Fibroblast of gingiva (primary cell): Measurements from ENCODE around the gene MIS18A.
"Not testable (repeated sequence)": the region's sequence is repeated elsewhere in the genome, so short reads cannot be mapped to it uniquely, and the experiment has no call there.

Experiments used
- DNase-seq: peaks from one replicate; pipeline ENCODE4 v3.0.0-alpha.2; 2011; ENCODE audit warnings: low read depth

MIS18A gene

DNA sequence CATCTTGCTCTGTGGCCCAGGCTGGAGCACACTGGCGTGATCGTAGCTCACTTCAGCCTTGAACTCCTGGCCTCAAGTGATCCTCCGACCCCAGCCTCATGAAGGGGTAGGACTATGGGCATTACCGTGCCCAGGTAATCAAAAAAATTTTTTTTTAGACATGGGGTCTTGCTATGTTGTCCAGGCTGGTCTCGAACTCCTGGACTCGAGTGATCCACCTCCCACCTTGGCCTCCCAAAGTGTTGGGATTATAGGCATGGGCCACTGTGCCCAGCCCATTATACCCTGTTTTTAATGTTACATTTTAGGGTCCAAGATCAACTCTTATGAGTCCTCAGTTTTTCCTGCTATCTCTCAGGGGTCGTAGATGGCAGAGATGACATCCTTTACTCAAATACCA is 26.1 kb upstream of the MIS18A start:
- no peak for DNase-seq

DNA sequence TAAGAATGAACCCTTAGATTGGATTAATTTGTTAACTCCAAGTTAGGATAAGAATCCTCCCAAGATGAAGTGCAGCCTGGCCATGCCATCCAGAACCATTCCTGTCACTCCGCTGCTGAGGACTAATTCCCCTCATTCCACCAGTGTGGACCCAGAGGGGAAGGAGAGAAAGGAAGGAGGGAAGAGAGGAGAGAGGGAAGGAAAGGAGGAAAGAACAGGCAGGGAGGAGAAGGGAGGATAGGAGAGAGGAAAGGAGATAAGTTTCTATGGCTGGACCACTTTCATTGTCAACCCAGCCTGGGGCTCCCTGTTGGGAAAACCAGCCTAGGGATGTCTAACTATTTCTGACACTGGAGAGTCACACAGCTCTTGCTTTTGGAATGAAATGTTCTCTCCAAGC is 24.5 kb upstream of the MIS18A start:
- DNase-seq, result no peak

DNA sequence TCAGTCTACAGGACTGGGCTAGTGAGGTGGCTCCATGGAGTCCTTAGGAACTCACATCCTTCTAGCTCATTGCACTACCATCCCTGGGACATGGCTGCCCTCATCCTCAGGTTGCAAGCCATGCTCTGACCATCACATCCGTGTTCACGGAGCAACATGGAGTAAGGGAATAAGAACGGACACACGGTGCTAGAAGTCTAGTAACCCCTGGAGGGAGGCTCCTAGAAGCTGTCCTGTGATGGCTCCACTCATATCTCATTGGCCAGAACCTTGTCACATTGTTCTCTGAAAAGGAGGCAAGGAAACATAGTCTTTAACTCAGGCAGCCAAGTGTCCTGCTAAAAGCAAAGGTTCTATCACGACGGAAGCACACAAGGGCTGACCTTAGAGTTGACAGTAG is 23.7 kb upstream of the MIS18A start:
- DNase-seq, result no peak

DNA sequence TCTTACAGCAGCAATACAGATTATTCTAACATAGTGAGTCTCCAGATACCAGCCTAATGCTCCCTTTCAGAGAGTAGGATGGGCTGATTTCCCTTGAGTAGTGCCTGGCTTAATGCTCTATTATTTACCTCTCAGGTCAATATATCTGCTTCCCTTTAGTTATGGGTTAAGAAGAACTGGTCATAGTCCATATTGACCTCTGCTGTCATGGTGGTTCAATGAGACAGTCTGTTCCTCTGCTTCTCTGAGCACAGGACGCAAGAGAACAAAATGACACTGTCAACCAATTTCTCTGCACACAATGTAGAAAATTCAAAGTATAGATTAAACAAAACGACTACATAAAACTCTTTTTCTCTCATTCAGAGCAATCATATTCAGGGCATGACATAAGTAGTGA is 22.7 kb upstream of the MIS18A start:
- no peak for DNase-seq

DNA sequence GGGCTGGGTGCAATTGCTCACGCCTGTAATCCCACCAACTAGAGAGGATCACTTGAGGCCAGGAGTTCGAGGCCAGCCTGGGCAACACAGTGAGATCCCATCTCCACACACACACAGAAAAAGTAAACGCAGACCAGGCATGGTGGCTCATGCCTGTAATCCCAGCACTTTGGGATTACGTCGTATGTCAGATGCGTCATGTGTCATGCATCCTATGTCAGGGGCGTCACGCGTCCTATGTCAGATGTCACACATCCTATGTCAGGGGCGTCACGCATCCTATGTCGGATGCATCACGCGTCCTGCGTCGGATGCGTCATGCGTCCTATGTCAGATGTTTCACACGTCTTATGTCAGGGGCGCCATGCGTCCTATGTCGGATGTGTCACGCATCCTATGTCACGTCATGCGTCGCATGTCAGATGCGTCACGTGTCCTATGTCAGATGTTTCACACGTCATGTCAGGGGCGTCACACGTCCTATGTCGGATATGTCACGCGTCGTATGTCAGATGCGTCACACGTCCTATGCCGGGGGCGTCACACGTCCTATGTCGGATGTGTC is 21.4 kb upstream of the MIS18A start:
- DNase-seq, result no peak

DNA sequence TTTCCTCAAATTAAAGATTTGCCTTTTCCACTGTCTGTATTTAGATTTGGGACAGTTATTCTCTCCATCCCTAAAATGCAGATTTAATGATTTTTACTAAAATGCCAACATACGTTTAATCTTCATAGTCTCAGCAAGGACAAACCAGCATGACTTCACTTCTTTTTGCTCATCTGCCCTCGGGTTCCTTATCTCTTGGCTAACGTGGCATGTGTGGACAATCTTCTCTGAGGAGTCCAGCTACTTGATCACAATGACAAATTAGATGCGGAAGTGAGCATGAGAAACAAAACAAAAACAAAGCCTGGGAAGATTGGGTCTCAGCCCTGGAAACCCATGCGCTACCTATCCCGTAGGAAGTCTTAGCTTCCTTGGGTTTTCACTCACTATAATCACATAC is 20.8 kb upstream of the MIS18A start:
- no peak for DNase-seq

DNA sequence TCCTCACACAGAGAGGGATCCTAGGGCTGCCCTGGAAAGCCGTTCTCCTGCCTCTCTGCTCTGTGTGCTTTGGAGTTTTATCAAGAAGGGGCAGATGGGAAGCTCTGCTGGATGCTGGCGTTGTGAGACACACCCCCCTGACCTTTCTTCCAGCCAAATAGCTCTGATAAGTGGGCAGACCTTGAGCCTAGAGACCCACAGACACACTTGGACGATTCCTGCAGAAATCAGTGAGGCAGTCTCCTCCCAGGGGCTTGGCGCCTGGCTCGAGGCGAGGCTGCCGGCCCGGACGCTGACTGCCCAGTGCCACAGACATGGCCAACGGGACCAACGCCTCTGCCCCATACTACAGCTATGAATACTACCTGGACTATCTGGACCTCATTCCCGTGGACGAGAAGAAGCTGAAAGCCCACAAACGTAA is 19.8 kb upstream of the MIS18A start, which contains the start of gene MRAP:
MRAP (plus strand) TSS at position 198 of the 424 bp plus-strand sequence; CDS start at position 315, 117 bp downstream.
- DNase-seq, result peak; percentile 27

DNA sequence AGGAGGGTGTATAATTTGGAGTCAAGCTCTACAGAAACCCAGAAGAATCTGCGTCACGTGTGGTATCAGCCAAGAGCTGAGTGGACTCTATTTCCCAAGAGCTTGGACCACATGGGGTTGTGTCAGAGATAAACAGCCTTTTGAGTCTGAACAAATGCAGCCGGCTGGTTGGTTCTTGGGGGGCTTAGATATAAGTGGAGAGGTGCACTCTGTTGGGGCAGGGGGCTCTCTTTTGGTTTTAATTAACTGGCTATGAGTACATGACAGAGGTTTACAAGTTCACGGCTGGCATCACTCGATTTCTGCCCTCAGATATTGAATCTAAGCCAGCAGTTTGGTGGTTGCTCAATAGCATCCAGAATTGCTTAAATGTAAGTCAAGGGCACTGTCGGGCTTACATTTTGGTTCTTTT is 19.3 kb upstream of the MIS18A start:
- peak; percentile 84 for DNase-seq

DNA sequence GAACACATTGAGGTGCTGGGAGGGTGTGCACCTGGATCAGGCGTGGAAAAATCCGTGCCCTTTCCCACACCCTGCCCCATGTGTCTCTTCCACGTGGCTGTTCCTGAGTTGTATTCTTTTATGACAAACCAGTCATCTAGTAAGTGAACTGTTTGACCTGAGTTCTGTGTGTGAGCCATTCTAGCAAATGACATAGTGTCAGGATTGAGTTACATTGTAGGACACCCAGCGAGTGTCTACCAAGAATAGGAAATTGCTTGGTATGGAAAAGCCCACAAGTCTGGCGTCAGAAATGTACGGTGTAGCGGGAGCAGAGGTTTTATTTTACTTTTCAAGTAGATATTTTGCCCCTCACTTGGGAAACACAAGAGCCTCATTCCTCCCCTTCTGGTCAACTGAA is 18.6 kb upstream of the MIS18A start:
- DNase-seq, result no peak

DNA sequence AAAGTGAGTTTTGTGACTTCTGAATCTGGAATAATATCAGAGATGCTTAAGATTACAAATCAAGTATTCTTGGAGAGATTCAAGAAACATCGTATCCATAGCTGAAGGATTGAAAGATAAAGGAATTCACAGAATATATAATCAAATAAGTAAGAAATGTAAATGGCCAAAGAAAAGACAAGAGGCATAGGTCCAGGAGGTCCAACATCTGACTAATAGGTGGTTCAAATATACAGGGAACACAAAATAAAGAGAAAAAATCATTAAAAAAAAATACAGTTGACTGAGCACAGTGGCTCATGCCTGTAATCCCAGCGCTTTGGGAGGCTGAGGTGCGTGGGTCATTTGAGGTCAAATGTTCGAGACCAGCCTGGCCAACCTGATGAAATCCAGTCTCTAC is 6.6 kb upstream of the MIS18A start:
- DNase-seq, result no peak

DNA sequence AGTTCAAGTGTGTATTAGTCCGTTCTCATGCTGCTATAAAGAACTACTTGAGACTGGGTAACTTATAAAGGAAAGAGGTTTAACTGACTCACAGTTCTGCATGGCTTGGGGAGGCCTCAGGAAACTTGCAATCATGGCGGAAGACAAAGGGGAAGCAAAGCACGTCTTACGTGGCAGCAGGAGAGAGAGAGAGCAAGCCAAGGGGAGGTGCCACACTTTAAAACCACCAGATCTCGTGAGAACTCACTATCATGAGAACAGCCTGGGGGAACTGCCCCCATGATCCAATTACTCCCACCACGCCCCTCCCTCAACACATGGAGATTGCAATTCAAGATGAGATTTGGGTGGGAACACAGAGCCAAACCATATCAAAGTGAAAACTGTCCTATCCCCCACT is 4.1 kb upstream of the MIS18A start:
- DNase-seq, result no peak

DNA sequence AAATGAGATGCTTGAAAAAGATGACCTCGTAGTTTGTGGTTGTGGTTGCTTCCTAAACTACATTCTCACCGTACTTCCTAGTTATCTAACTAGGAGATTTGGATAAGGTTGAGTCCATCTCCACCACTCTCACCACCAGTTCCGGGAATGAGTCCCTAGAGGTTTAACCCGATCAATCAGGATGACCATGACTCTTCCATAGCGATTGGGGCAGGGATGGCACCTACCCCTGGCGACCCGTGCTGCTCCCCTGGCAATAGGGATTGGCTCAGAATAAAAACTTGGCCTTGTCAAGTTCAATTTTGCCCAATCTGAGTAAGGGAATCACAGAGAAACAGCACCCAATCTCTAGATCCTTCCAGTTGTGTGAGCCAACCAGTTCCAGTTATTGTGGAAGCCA is 2.7 kb upstream of the MIS18A start:
- no peak for DNase-seq

DNA sequence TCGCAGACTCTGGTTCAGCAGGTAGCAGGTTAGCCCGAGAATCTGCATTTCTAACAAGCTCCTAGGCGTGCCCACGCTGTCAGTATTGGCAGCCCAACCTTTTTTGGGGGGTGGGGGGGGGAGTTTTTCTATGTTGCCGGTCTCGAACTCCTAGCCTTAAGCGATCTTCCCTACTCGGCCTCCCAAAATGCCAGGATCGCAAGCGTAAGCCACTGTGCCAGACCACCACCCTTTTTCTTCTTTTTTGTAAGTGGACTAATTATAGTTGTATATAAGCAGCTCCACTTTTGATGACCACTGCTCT is 480 bp upstream of the MIS18A start:
- DNase-seq, result no peak

DNA sequence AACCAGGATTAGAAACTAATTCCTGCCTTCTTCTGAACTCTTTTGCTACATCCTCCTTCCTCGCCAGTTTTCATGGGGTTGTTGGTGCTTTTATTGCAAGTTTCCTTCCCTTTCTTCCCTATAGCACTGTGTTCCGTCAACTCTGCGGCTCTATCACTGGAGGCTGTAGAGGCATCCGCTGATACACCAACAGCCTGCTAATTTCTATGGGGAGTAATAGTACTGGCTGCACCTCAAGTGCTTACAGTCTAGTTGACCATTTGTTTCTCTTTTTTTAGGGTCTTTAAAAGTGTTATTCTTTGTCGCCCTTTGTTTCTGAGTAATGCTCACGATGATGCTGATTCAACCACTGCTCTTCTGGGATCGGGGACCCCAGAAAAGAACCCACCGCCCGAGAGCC is 746 bp downstream of the MIS18A start:
- DNase-seq, result no peak

DNA sequence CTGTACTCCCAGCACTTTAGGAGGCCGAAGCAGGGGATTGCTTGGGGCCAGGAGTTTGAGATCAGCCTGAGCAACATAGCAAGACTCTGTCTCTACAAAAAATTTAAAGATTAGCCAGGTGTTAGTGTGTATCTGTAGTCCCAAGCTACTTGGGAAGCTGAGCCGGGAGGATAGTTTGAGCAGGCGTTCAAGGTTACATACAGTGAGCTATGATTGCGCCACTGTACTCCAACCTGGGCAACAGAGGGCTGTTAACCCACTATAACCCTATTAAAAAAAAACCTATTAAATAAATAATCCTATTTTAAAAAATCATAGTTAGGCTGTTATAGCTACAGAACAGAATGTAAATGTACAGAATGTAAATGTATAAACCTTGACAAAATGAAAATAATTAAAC is 2.2 kb downstream of the MIS18A start:
- DNase-seq, result no peak

DNA sequence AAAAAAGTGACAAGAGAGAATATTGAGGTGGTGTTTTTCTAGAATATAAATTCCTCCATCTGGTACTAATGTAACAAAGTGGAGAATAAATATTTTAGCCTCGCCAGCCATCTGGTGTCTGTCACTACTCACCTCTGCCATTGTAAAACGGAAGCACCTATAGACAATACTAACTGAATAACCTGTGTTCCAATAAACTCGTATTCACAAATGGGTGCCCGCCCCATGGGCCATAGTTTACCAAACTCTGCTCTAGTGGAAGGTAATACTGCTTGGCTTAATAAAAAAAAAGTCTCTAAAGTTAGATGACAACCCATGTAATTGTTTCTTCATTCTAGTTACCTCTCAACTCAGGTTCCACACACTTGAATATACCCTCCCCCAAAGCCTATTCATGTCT is 8.1 kb downstream of the MIS18A start:
- DNase-seq, result no peak

DNA sequence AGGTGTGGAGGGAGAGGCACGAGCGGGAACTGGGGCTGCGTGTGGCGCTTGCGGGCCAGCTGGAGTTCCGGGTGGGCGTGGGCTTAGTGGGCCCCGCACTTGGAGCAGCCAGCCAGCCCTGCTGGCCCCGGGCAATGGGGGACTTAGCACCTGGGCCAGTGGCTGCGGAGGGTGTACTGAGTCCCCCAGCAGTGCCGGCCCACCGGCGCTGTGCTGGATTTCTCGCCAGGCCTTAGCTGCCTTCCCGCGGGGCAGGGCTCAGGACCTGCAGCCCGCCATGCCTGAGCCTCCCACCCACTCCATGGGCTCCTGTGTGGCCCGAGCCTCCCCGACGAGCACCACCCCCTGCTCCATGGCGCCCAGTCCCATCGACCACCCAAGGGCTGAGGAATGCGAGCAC is 13.5 kb downstream of the MIS18A start:
- DNase-seq, result not testable (repeated sequence)

DNA sequence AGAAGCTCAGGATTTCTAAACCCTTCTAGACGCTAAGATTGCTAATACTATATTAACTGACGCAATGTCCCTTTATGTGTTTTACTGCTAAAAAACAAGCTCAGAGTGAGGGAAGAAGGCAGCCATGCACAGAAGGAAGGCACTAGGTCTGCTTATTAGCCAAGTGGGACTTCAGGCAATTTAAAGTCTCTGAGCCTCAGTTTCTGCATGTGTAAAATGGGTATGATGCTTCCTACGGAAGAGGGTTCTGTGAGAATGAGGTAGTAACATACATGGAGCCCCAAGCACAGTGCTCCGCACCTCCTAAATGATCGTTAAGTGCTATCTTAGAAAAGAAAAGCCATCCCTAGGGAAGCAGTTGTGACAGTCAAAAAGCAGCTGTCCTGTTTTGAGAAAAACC is 16.9 kb downstream of the MIS18A start:
- no peak for DNase-seq

DNA sequence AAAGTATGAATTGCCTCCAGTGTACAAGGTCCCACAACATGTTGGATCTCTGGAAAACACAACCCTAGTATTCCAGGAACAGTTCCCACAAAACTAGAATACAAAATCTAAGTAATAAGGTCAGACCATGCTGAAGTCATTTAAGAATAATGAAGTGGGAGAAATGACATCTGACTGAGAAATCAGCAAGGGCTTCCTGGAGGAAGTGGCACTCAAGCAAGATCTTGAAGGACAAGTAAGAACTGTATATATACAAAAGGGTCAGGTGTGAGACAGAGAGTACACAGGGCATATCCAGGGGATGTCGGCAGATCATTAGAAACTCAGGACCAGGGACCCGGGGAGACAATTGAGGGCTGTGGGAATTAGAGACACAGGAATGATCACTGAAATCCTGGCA is 18.7 kb downstream of the MIS18A start:
- DNase-seq, result no peak

DNA sequence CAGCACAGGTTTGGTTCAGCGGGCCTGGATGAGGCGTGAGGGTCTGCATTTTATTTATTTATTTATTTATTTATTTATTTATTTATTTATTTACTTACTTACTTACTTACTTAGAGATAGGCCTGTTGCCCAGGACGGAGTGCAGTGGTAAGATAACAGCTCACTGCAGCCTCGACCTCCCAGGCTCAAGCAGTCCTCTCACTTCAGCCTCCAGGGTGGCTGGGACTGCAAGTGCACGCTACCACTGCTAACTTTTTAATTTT is 20.1 kb downstream of the MIS18A start:
- DNase-seq, result not testable (repeated sequence)

DNA sequence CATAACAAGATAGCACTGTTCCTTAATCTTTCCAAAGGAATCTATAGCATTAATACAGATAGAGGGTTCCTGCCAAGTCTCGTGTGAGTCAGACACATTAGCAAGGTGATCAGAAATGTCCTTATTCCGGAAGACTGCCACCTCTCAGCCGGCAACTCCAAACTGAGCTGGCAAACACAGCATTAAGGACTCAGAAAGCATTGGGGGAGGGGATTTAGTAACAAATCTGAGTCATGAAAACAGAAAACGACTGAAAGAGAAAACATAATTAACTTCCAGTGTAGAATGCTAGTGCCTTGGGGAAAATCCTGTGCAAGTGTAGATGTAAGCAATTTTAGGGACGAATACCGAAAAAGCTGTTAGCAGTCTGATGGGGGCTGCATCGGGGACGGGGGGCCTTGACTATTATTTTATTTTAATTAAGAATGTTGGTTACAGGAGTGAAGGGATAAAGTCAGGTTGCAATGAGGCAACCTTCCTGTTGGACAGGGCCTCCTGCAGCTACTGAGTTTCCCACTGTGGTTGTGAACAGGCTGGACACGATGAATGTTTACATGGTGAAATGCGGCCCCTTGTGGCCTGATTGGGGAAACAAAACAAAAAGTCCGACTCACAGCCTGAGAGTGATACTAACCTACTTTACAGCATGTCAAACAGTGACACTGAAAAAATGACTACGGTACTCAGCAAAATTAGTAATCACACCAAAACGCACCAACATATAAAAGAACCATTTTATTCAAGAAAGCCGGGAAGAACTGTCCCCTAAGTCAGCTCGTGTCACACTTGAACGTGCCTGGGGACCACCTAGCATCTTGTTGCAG is 20.7 kb downstream of the MIS18A start:
- DNase-seq, result peak; percentile 73

DNA sequence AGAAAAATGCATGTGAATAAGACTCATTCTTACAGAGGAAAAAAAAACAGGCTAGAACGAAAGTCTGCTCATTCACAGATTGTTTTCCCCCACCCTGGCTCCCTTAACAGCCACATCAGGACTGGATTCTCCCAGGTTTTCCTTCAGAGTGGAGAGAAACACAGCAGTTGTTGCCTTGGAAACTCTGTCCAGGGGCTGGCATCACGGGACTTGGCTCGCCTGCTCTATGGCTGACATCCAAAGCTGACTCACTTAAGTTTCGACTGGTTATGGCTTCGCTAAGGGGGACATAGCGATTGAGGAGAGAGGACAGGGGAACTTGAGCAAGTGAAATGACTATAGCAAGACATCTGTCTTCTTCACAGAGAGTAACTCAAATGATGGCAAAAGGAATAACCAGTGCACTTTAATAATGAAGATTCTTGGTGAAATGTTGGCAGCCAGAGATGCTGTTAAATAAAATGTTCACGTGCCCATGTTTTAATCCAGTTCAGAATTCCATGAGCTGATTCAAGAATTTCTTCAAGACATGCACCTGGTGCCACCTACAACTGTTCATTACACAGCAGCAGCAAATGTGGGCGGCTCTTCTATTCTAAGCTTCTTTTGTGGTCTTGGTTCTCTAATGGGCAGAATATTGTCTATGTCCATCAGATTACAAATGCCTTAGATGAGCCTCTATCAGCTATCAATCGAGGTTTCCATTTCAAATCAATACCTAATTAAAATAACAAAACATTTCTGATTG is 21.8 kb downstream of the MIS18A start:
- DNase-seq, result peak; percentile 88

DNA sequence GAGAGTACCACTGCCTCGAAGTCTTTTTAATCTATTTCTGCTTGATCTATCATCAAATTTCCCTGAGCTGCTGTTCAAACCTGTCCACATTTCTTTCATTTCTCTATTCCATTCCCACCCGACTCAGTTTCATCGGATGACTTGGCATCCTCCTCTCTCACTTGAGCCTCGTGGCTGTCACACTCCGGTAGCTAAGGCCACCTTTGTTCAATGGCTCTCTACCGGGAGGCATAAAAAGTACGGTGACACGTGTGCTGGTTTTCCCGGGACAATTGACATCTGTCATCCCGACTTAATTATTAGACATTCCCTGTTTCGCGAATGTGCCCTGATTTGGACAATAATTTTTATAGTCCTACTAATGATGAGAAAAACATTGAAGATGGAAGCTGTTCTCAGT is 22.6 kb downstream of the MIS18A start:
- DNase-seq, result no peak

DNA sequence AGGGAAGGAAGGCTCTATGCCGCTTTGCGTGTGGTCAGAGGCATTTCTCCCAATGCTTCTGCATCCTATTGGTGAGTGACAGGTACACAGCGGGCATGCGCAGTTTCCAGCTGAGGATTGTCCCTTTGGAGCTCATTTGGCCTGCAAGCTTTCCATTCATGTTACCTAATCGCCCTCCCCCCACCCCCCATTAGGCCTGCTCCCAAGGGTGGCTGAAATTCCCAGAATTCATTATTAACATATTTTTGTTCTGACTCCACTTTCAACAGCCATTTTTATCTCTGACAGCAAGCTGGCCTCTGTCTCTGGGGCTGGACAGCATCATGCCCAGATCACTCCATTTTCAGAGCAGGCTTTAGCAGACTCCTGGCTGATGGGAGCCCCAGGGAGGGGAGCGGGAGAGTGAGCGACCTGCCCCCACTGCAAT is 25.6 kb downstream of the MIS18A start:
- no peak for DNase-seq
